Kidney (tissue), 14 donors: ENCODE measurements around the gene CD8B. TPM values are rescaled to one million over a fixed set of nuclear protein-coding genes. Genes with fewer than 3 reads are reported as not detected.

Source experiments
- DNase-seq, 5 donors: peaks; one replicate each; pipeline ENCODE4 v3.0.0-alpha.2; 2013 to 2020
- FAIRE-seq: peaks from 2 replicates; lab custom pipeline; 2012; peaks lifted over from hg19 to GRCh38; lab: Jason Lieb, UNC
- H3K27ac ChIP-seq, 2 donors: one replicate each; pipeline ENCODE4 v1.7.0; 2013; ENCODE audit warnings: low read depth in 2 of 2, low read length in 2 of 2, inconsistent platforms in 1 of 2
- H3K27me3 ChIP-seq: one replicate; pipeline ENCODE4 v1.7.1; 2013; ENCODE audit warnings: low read length, inconsistent platforms; ENCODE audit not compliant: control insufficient read depth, insufficient read depth
- H3K36me3 ChIP-seq, 3 donors: one replicate each; pipeline versions ENCODE4 v1.7.0 to v1.7.1; 2013; ENCODE audit warnings: low read length in 3 of 3, control low read depth in 1 of 3, inconsistent platforms in 1 of 3; ENCODE audit not compliant: insufficient read depth in 3 of 3, control insufficient read depth in 2 of 3
- H3K4me1 ChIP-seq, 3 donors: one replicate each; pipeline versions ENCODE4 v1.7.0 to v1.7.1; 2013; ENCODE audit warnings: low read length in 3 of 3, inconsistent platforms in 1 of 3, low read depth in 1 of 3; ENCODE audit not compliant: control insufficient read depth in 2 of 3, insufficient read depth in 2 of 3
- H3K4me3 ChIP-seq, 3 donors: one replicate each; pipeline versions ENCODE4 v1.7.0 to v1.8.1; 2013; ENCODE audit warnings: low read length in 3 of 3, control low read depth in 1 of 3, inconsistent platforms in 1 of 3
- H3K9ac ChIP-seq, 3 donors: one replicate each; pipeline versions ENCODE4 v1.7.0 to v1.7.1; 2013; ENCODE audit warnings: low read length in 3 of 3, control low read depth in 1 of 3, inconsistent platforms in 1 of 3
- H3K9me3 ChIP-seq, 3 donors: one replicate each; pipeline versions ENCODE4 v1.7.0 to v1.7.1; 2013; ENCODE audit warnings: low read length in 3 of 3, control low read depth in 1 of 3, inconsistent platforms in 1 of 3; ENCODE audit not compliant: control insufficient read depth in 2 of 3, insufficient read depth in 1 of 3
- intact Hi-C: fragments of 100-400 bp; cut with DNase I; formaldehyde crosslinking; loops from one replicate; pipeline ENCODE4 v1.11.1; 2022
- polyA plus RNA-seq: library from polyadenylated mRNA; stranded (reverse); fragments of 350-450 nt; fragmentation: Illumina TruSeq; extraction: RNeasy Lipid Tissue Mini Kit (QIAGEN cat#74804); gene quantifications from one replicate; pipeline ENCODE4 v1.2.3, GENCODE V29; 2014; ENCODE audit warnings: low read depth, low replicate concordance; ENCODE audit not compliant: insufficient read depth
- total RNA-seq: library from RNA; stranded (reverse); fragmentation: NEBNext Ultra II Directional; extraction: Animal tissue kit (Norgen Biotek cat#: 25700); gene quantifications from one replicate; pipeline ENCODE4 v1.2.1, GENCODE V29; 2021
- TF ChIP-seq, protein P1 (sequence below): IDR thresholded peaks from 3 replicates; pipeline ENCODE4 v1.5.1; 2012; ENCODE audit warnings: mild to moderate bottlenecking, moderate library complexity, borderline replicate concordance; ENCODE audit not compliant: insufficient read depth; ENCODE audit errors: extremely low read depth
- donor health status: control.
- donor health status: control.
- donor health status: control.
- donor health status: control.
- donor health status: control.
- donor health status: DM: yes; HTN: yes; CAD: no.
- donor health status: Normal renal cell carcinoma (clear cell type).

Gene CD8B
- total and polyA plus RNA-seq, 2 donors from 2014 or later, result 2.5 TPM; not detected in 1

- Histone ChIP-seq H3K9ac (no peak overlapping the region), H3K36me3 (peaks cover 0 to 23% (median 9%) of the 10 kb centered on the region in 3 donors), H3K4me1 (no peaks in the 10 kb centered on the region), H3K27ac (no peak overlapping the region), H3K4me3 (no peak overlapping the region), H3K27me3 (no peaks in the 10 kb centered on the region), H3K9me3 (no peaks in the 10 kb centered on the region)
- intact Hi-C loops, result no loop called here
- TF ChIP-seq, protein P1, sequence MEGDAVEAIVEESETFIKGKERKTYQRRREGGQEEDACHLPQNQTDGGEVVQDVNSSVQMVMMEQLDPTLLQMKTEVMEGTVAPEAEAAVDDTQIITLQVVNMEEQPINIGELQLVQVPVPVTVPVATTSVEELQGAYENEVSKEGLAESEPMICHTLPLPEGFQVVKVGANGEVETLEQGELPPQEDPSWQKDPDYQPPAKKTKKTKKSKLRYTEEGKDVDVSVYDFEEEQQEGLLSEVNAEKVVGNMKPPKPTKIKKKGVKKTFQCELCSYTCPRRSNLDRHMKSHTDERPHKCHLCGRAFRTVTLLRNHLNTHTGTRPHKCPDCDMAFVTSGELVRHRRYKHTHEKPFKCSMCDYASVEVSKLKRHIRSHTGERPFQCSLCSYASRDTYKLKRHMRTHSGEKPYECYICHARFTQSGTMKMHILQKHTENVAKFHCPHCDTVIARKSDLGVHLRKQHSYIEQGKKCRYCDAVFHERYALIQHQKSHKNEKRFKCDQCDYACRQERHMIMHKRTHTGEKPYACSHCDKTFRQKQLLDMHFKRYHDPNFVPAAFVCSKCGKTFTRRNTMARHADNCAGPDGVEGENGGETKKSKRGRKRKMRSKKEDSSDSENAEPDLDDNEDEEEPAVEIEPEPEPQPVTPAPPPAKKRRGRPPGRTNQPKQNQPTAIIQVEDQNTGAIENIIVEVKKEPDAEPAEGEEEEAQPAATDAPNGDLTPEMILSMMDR, result no peak
- FAIRE-seq (no peak), DNase-seq (no peak)
These were observed 85.2 kb downstream of the CD8B start for GRCh38 chr2:86776532-86776931.

GRCh38 chr2:86775338-86775737 lies 86.3 kb downstream of the CD8B start:
- no peak overlapping the region for H3K9ac ChIP-seq
- H3K9me3 ChIP-seq, result no peaks in the 10 kb centered on the region
- no peak overlapping the region for H3K4me3 ChIP-seq
- intact Hi-C loops, result no loop called here
- TF ChIP-seq, protein P1, result no peak
- DNase-seq (no peak), FAIRE-seq (no peak)
- H3K27ac ChIP-seq, result no peak overlapping the region
- H3K27me3 ChIP-seq, result no peaks in the 10 kb centered on the region
- no peaks in the 10 kb centered on the region for H3K4me1 ChIP-seq
- peaks cover 0 to 28% (median 19%) of the 10 kb centered on the region in 3 donors for H3K36me3 ChIP-seq

DNA sequence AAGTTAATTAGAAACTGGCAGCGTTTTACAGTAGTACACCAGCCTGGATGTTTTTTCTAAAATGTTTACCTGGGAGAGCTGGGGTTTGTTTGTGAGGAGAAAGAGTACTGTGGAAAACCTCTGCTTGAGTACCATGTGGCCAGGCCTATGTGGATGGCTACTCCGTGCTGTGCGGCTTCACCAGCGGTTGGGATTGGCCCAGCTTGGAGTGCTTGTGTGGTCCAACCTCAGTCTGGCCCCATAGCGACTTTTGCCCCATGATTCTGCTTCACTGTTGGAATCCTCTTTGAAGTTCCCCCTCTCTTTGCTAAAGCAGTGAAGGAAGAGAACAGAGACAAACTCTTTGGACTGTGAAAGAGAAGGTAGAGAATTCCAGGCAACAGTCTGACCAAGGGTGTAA lies 86.8 kb downstream of the CD8B start:
- H3K36me3 ChIP-seq, result peaks cover 0 to 30% (median 20%) of the 10 kb centered on the region in 3 donors
- DNase-seq (no peak), FAIRE-seq (no peak)
- no peak overlapping the region for H3K4me3 ChIP-seq
- no peak overlapping the region for H3K9ac ChIP-seq
- H3K27me3 ChIP-seq, result no peaks in the 10 kb centered on the region
- no peaks in the 10 kb centered on the region for H3K9me3 ChIP-seq
- intact Hi-C loops, result no loop called here
- no peaks in the 10 kb centered on the region for H3K4me1 ChIP-seq
- H3K27ac ChIP-seq, result no peak overlapping the region
- TF ChIP-seq, protein P1, result no peak

DNA sequence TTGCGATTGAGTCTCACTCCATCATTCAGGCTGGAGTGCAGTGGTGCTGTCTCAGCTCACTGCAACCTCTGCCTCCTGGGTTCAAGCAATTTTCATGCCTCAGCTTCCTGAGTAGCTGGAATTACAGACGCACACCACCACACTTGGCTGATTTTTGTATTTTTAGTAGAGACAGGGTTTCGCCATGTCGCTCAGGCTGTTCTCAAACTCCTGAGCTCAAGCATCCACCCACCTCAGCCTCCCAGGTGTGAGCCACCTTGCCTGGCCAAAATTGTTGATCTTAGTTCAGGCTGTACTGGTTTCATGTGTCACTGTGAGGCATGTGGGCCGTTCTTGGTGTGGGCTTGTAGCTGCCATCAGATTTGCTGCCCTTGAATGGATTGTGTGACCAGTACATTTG lies 89.1 kb downstream of the CD8B start:
- DNase-seq (peak in 3 of 5 donors; percentile 15 to 55 (median 23)), FAIRE-seq (no peak)
- no peaks in the 10 kb centered on the region for H3K27me3 ChIP-seq
- H3K4me1 ChIP-seq, result no peaks in the 10 kb centered on the region
- H3K4me3 ChIP-seq, result no peak overlapping the region
- intact Hi-C loops, result no loop called here
- no peak overlapping the region for H3K27ac ChIP-seq
- TF ChIP-seq, protein P1, result no peak
- H3K9me3 ChIP-seq, result no peaks in the 10 kb centered on the region
- peaks cover 0 to 37% (median 29%) of the 10 kb centered on the region in 3 donors for H3K36me3 ChIP-seq
- no peak overlapping the region for H3K9ac ChIP-seq
